HepG2 (cell line): ENCODE data around the gene CNGA1. TPM values are rescaled to one million over a fixed set of nuclear protein-coding genes. Genes with fewer than 3 reads are reported as not detected.

Experiments
- ATAC-seq: fragments of 200-7000 bp; cut with Tn5 transposase; 3 replicates; pipeline ENCODE4 v1.9.1; 2020; ENCODE audit warnings: mild to moderate bottlenecking, moderate library complexity
- BruUV-seq: library from RNA; stranded (reverse); fragments of 400-500 nt; replicated peaks from 2 replicates; lab custom pipeline; 2021; lab: Mats Ljungman, UMichigan
- CTCF ChIA-PET: fragments of 300-600 bp; formaldehyde crosslinking; extraction: SDS; loops from one replicate; lab custom pipeline; 2021; ENCODE audit warnings: low total read pairs, inconsistent platforms, low intra/inter-chr PET ratio; lab: Yijun Ruan, JAX
- POLR2A ChIA-PET: fragments of 350-600 bp; sonication (Branson Sonifier 250); formaldehyde crosslinking; loops from one replicate; lab custom pipeline; 2020; ENCODE audit warnings: antibody characterized with exemption, inconsistent platforms; lab: Yijun Ruan, JAX
- DNase-seq: peaks from one replicate; pipeline ENCODE4 v3.0.0-alpha.2; 2015; ENCODE audit warnings: low spot score
- FAIRE-seq: peaks from 3 replicates; lab custom pipeline; 2011; peaks lifted over from hg19 to GRCh38; lab: Jason Lieb, UNC
- H2AFZ ChIP-seq: one replicate; pipeline ENCODE4 v1.6.1; 2011; ENCODE audit warnings: low read length, inconsistent platforms
- H3K27ac ChIP-seq: fragments of 300-600 bp; 3 replicates; pipeline ENCODE4 v1.8.0; 2011; ENCODE audit warnings: mixed run types, mild to moderate bottlenecking, mixed read lengths, low read length, inconsistent platforms; ENCODE audit not compliant: insufficient read depth; ENCODE audit errors: extremely low read length
- H3K27me3 ChIP-seq, 2 experiments: fragments of 200-600 bp in 1 of 2; 2 replicates in 1 of 2; 3 replicates in 1 of 2; pipeline versions ENCODE4 v1.6.0 to v1.8.0; 2011; ENCODE audit warnings: low read length in 2 of 2, mild to moderate bottlenecking in 2 of 2, moderate library complexity in 2 of 2, inconsistent platforms in 1 of 2; ENCODE audit not compliant: insufficient read depth in 2 of 2, control insufficient read depth in 1 of 2
- H3K36me3 ChIP-seq, 2 experiments: fragments of 200-600 bp in 1 of 2; replicated peaks in 1 of 2; 2 replicates in 1 of 2; 3 replicates in 1 of 2; pipeline versions ENCODE4 v1.5.1 to v1.8.0; 2011; ENCODE audit warnings: low read length in 2 of 2, inconsistent platforms in 1 of 2; ENCODE audit not compliant: insufficient read depth in 2 of 2, control insufficient read depth in 1 of 2
- H3K4me1 ChIP-seq: 2 replicates; pipeline ENCODE4 v1.5.1; 2012; ENCODE audit warnings: low read length, inconsistent platforms; ENCODE audit not compliant: insufficient read depth
- H3K4me2 ChIP-seq: 2 replicates; pipeline ENCODE4 v1.6.0; 2011; ENCODE audit warnings: low read depth, low read length, inconsistent platforms
- H3K4me3 ChIP-seq, 3 experiments: fragments of 200-600 bp in 1 of 3; sonication (generic), shearing (Covaris generic) in 1 of 3; replicated peaks in 1 of 3; 2 replicates each; pipeline ENCODE4 v1.5.1; 2011 to 2016; ENCODE audit warnings: low read length in 3 of 3, inconsistent platforms in 2 of 3, low read depth in 2 of 3, mild to moderate bottlenecking in 2 of 3, control low read depth in 1 of 3, mixed read lengths in 1 of 3; ENCODE audit not compliant: insufficient read depth in 1 of 3
- H3K79me2 ChIP-seq: one replicate; pipeline ENCODE4 v1.6.1; 2011; ENCODE audit warnings: low read length, inconsistent platforms; ENCODE audit not compliant: insufficient read depth
- H3K9ac ChIP-seq: 2 replicates; pipeline ENCODE4 v1.6.0; 2011; ENCODE audit warnings: mild to moderate bottlenecking, low read depth, low read length, inconsistent platforms; ENCODE audit not compliant: insufficient read depth
- H3K9me3 ChIP-seq: 2 replicates; pipeline ENCODE4 v1.5.1; 2012; ENCODE audit warnings: mild to moderate bottlenecking, low read length
- H4K20me1 ChIP-seq: 2 replicates; pipeline ENCODE4 v1.6.0; 2011; ENCODE audit warnings: inconsistent platforms, mild to moderate bottlenecking, low read length, moderate library complexity; ENCODE audit not compliant: insufficient read depth
- GATAD2A ChIP-seq: IDR thresholded peaks from 2 replicates; pipeline ENCODE4 v1.6.1; 2016
- HDAC1 ChIP-seq: sonication (generic); formaldehyde crosslinking; IDR thresholded peaks from 2 replicates; pipeline ENCODE4 v1.5.1; 2020; ENCODE audit warnings: mild to moderate bottlenecking, missing genetic modification reagents
- RFX1 ChIP-seq: fragments of 450-650 bp; IDR thresholded peaks from 2 replicates; pipeline ENCODE4 v1.6.1; 2017
- SOX13 ChIP-seq, 3 experiments: fragments of 450-650 bp in 1 of 3; sonication (generic) in 1 of 3; formaldehyde crosslinking in 1 of 3; IDR thresholded peaks in 2 of 3; conservative IDR thresholded peaks in 1 of 3; 2 replicates each; pipeline versions ENCODE4 v1.5.0 to v1.6.1; 2016 to 2020; ENCODE audit warnings: antibody characterized with exemption in 1 of 3, mild to moderate bottlenecking in 1 of 3, missing compliant biosample characterization in 1 of 3, missing genetic modification reagents in 1 of 3, moderate library complexity in 1 of 3
- SOX5 ChIP-seq: IDR thresholded peaks from 2 replicates; pipeline ENCODE4 v1.6.1; 2016; ENCODE audit warnings: borderline replicate concordance
- in situ Hi-C: cut with HindIII; loops from 2 replicates; pipeline ENCODE4 v1.10.0; 2017; ENCODE audit warnings: low pct_unique_long_range_greater_than_20kb; ENCODE audit not compliant: extremely low pct_ligation_motif_present
- intact Hi-C: fragments of 100-400 bp; cut with micrococcal nuclease; formaldehyde crosslinking; loops from one replicate; pipeline ENCODE4 v1.10.0; 2022; ENCODE audit not compliant: unreplicated experiment
- polyA plus RNA-seq, 8 experiments: library from polyadenylated mRNA; depleted of rRNA in 3 of 8; stranded (reverse) in 7 of 8; unstranded in 1 of 8; fragments of >200 nt; fragmentation: Illumina TruSeq in 4 of 8; extraction: Trizol in 4 of 8; gene quantifications; 2 replicates each; pipeline versions ENCODE4 v1.2.1 to v1.2.3, GENCODE V29; 2011 to 2016; ENCODE audit warnings: low read depth in 4 of 8, missing spikeins in 1 of 8, mixed read lengths in 1 of 8; ENCODE audit not compliant: insufficient read depth in 1 of 8
- total RNA-seq, 5 experiments: library from RNA; depleted of rRNA; stranded (reverse); fragments of >200 nt; fragmentation: Illumina TruSeq; extraction: Trizol; gene quantifications; 2 replicates each; pipeline ENCODE4 v1.2.3, GENCODE V29; 2016; ENCODE audit warnings: low read depth in 1 of 5
- TF ChIP-seq, protein P1 (sequence below), 2 experiments: sonication (generic) in 1 of 2; formaldehyde crosslinking in 1 of 2; IDR thresholded peaks; 2 replicates each; pipeline versions ENCODE4 v1.4.0 to v1.6.1; 2016 to 2020; ENCODE audit warnings: borderline replicate concordance in 1 of 2, low read depth in 1 of 2, mild to moderate bottlenecking in 1 of 2, missing genetic modification reagents in 1 of 2
- TF ChIP-seq, protein P2 (sequence below): IDR thresholded peaks from 2 replicates; pipeline ENCODE4 v1.6.1; 2018; ENCODE audit warnings: missing genetic modification reagents

CNGA1 gene
- total and polyA plus RNA-seq, 2 of the 13 experiments (the other 11 are each of a cell fraction or from before 2014, with no cell fraction given): 0.22 to 0.40 TPM

- POLR2A ChIA-PET: no interaction called here
- ATAC-seq (peak; percentile 35; the same call in 1 of the 3 replicates), DNase-seq (peak; percentile 12), FAIRE-seq (no peak)
- in situ Hi-C loops (no loop called here), intact Hi-C loops (loop anchor here (10.0 kb wide), 1 partner anchor 311 kb away; the partner anchor contains the start of gene SLAIN2)
- TF ChIP-seq HDAC1 (CRISPR knock-in tag) (no peak), RFX1 (no peak), GATAD2A (CRISPR knock-in tag) (0 out of 2 replicates have a peak, but pooled peaks have one; percentile 18), SOX5 (peak; percentile 44; the same call in 1 of the 2 replicates), SOX13 (IDR thresholded peaks at IDR 0.05) (no peak), SOX13 (CRISPR knock-in tag; conservative IDR thresholded peaks at IDR 0.05 in 1 of 2, IDR thresholded peaks at IDR 0.05 in 1 of 2) (peak in 1 of 2 experiments; percentile 12; a peak in 1 of 4 replicates)
- TF ChIP-seq, protein P1, sequence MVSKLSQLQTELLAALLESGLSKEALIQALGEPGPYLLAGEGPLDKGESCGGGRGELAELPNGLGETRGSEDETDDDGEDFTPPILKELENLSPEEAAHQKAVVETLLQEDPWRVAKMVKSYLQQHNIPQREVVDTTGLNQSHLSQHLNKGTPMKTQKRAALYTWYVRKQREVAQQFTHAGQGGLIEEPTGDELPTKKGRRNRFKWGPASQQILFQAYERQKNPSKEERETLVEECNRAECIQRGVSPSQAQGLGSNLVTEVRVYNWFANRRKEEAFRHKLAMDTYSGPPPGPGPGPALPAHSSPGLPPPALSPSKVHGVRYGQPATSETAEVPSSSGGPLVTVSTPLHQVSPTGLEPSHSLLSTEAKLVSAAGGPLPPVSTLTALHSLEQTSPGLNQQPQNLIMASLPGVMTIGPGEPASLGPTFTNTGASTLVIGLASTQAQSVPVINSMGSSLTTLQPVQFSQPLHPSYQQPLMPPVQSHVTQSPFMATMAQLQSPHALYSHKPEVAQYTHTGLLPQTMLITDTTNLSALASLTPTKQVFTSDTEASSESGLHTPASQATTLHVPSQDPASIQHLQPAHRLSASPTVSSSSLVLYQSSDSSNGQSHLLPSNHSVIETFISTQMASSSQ (IDR thresholded peaks at IDR 0.05; ENCODE audit: low read depth): peak; percentile 65
- TF ChIP-seq, protein P1 (CRISPR knock-in tag; IDR thresholded peaks at IDR 0.05; ENCODE audit: borderline replicate concordance): no peak
- TF ChIP-seq, protein P2, sequence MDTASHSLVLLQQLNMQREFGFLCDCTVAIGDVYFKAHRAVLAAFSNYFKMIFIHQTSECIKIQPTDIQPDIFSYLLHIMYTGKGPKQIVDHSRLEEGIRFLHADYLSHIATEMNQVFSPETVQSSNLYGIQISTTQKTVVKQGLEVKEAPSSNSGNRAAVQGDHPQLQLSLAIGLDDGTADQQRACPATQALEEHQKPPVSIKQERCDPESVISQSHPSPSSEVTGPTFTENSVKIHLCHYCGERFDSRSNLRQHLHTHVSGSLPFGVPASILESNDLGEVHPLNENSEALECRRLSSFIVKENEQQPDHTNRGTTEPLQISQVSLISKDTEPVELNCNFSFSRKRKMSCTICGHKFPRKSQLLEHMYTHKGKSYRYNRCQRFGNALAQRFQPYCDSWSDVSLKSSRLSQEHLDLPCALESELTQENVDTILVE (CRISPR knock-in tag): no peak
- H3K4me2 ChIP-seq: peak overlapping the region; percentile 31
- H3K9ac ChIP-seq: no peak overlapping the region
- H3K36me3 ChIP-seq: peaks cover 0 to 1% of the 10 kb centered on the region in 2 experiments; a peak in 1 of 5 replicates
- no peaks in the 10 kb centered on the region for H3K9me3 ChIP-seq
- no peaks in the 10 kb centered on the region for H4K20me1 ChIP-seq
- H3K79me2 ChIP-seq: no peaks in the 10 kb centered on the region
- CTCF ChIA-PET: interaction anchor here (0.8 kb wide), 1 partner anchor 54 kb away, joined by 8 read pairs; no protein-coding TSS in a partner anchor
- no peak overlapping the region for H2AFZ ChIP-seq
- no TSS peak for BruUV-seq
- H3K4me3 ChIP-seq: no peak overlapping the region
- no peak overlapping the region for H3K27ac ChIP-seq
- H3K27me3 ChIP-seq: no peaks in the 10 kb centered on the region
- peaks cover 33% of the 10 kb centered on the region for H3K4me1 ChIP-seq
Measured at GRCh38 chr4:48033412-48033811, 16.9 kb upstream of the CNGA1 start.
